ENCODE measurements around the gene CLEC4G. TPM values are rescaled to one million over a fixed set of nuclear protein-coding genes. Genes with fewer than 3 reads are reported as not detected.

Gene CLEC4G
- polyA plus RNA-seq, 1 donor (not counting 4 experiments of a cell fraction or from before 2014, with no cell fraction given) = not detected

- Histone ChIP-seq H3K9me1 (ENCODE audit: control insufficient read depth, extremely low read depth, insufficient read depth, low read length) (no peaks in the 10 kb centered on the region), H3K79me2 (ENCODE audit: control insufficient read depth, insufficient read depth, low read length) (no peaks in the 10 kb centered on the region), H3K27me3 (ENCODE audit: control insufficient read depth, extremely low read depth, insufficient read depth, low read length) (peaks cover 4% of the 10 kb centered on the region), H3K4me2 (ENCODE audit: control insufficient read depth, extremely low read depth, insufficient read depth, low read depth, low read length) (no peak overlapping the region), H3K4me1 (ENCODE audit: control insufficient read depth, extremely low read depth, insufficient read depth, low read length) (no peaks in the 10 kb centered on the region), H3K27ac (ENCODE audit: control insufficient read depth, insufficient read depth, low read length) (no peak overlapping the region), H3K9me3 (ENCODE audit: control insufficient read depth, low read depth, low read length) (no peaks in the 10 kb centered on the region), H3K9ac (ENCODE audit: control insufficient read depth, extremely low read depth, insufficient read depth, low read length) (no peak overlapping the region), H2AFZ (ENCODE audit: control insufficient read depth, low read length) (no peak overlapping the region), H3K4me3 (ENCODE audit: control insufficient read depth in 2 of 3, extremely low read depth in 1 of 3, insufficient read depth in 2 of 3, low read depth in 1 of 3, low read length in 3 of 3) (no peak overlapping the region), H3K36me3 (ENCODE audit: control insufficient read depth in 2 of 2, extremely low read depth in 1 of 2, insufficient read depth in 2 of 2, low read length in 2 of 2) (no peaks in the 10 kb centered on the region), H4K20me1 (ENCODE audit: control insufficient read depth, extremely low read depth, insufficient read depth, low read length) (no peaks in the 10 kb centered on the region)
- TF ChIP-seq CTCF (optimal IDR thresholded peaks at IDR 0.05 in 1 of 3, IDR thresholded peaks at IDR 0.05 in 1 of 3, conservative IDR thresholded peaks at IDR 0.05 in 1 of 3; ENCODE audit: extremely low read depth in 1 of 3, insufficient read depth in 2 of 3, low read length in 3 of 3) (no peak), EZH2 (IDR thresholded peaks at IDR 0.05; ENCODE audit: low read length) (no peak)
- FAIRE-seq = no peak
- dilution Hi-C loops (cut with MboI; ENCODE audit: extremely low pct_ligation_motif_present, low sequenced_read_pairs) = no loop called here
- no peak for DNase-seq (ENCODE audit: low read depth, low spot score)
Measured at GRCh38 chr19:7738023-7738422, 6.1 kb upstream of the CLEC4G start.

- dilution Hi-C loops (cut with MboI; ENCODE audit: extremely low pct_ligation_motif_present, low sequenced_read_pairs) = no loop called here
- Histone ChIP-seq H3K9ac (ENCODE audit: control insufficient read depth, extremely low read depth, insufficient read depth, low read length) (no peak overlapping the region), H3K9me3 (ENCODE audit: control insufficient read depth, low read depth, low read length) (no peaks in the 10 kb centered on the region), H3K36me3 (ENCODE audit: control insufficient read depth in 2 of 2, extremely low read depth in 1 of 2, insufficient read depth in 2 of 2, low read length in 2 of 2) (no peaks in the 10 kb centered on the region), H3K4me1 (ENCODE audit: control insufficient read depth, extremely low read depth, insufficient read depth, low read length) (no peaks in the 10 kb centered on the region), H3K4me2 (ENCODE audit: control insufficient read depth, extremely low read depth, insufficient read depth, low read depth, low read length) (no peak overlapping the region), H3K27me3 (ENCODE audit: control insufficient read depth, extremely low read depth, insufficient read depth, low read length) (peaks cover 7% of the 10 kb centered on the region), H4K20me1 (ENCODE audit: control insufficient read depth, extremely low read depth, insufficient read depth, low read length) (no peaks in the 10 kb centered on the region), H3K9me1 (ENCODE audit: control insufficient read depth, extremely low read depth, insufficient read depth, low read length) (no peaks in the 10 kb centered on the region), H2AFZ (ENCODE audit: control insufficient read depth, low read length) (no peak overlapping the region), H3K27ac (ENCODE audit: control insufficient read depth, insufficient read depth, low read length) (no peak overlapping the region), H3K4me3 (ENCODE audit: control insufficient read depth in 2 of 3, extremely low read depth in 1 of 3, insufficient read depth in 2 of 3, low read depth in 1 of 3, low read length in 3 of 3) (no peak overlapping the region), H3K79me2 (ENCODE audit: control insufficient read depth, insufficient read depth, low read length) (no peaks in the 10 kb centered on the region)
- TF ChIP-seq CTCF (optimal IDR thresholded peaks at IDR 0.05 in 1 of 3, IDR thresholded peaks at IDR 0.05 in 1 of 3, conservative IDR thresholded peaks at IDR 0.05 in 1 of 3; ENCODE audit: extremely low read depth in 1 of 3, insufficient read depth in 2 of 3, low read length in 3 of 3) (no peak), EZH2 (IDR thresholded peaks at IDR 0.05; ENCODE audit: low read length) (no peak)
- FAIRE-seq = no peak
- DNase-seq (ENCODE audit: low read depth, low spot score) = no peak
Measured at GRCh38 chr19:7737215-7737614, 5.3 kb upstream of the CLEC4G start.

Measured in keratinocyte (primary cell).